CD4-positive, alpha-beta T cell treated with Interleukin-15 for 1 hour (primary cell): ENCODE measurements around the gene ATAD3A.
"Not testable (repeated sequence)": the region's sequence is repeated elsewhere in the genome, so short reads cannot be mapped to it uniquely, and the experiment has no call there.

Source experiments
- DNase-seq: peaks from one replicate; pipeline ENCODE4 v3.0.0-alpha.2; 2020

Gene ATAD3A

DNA sequence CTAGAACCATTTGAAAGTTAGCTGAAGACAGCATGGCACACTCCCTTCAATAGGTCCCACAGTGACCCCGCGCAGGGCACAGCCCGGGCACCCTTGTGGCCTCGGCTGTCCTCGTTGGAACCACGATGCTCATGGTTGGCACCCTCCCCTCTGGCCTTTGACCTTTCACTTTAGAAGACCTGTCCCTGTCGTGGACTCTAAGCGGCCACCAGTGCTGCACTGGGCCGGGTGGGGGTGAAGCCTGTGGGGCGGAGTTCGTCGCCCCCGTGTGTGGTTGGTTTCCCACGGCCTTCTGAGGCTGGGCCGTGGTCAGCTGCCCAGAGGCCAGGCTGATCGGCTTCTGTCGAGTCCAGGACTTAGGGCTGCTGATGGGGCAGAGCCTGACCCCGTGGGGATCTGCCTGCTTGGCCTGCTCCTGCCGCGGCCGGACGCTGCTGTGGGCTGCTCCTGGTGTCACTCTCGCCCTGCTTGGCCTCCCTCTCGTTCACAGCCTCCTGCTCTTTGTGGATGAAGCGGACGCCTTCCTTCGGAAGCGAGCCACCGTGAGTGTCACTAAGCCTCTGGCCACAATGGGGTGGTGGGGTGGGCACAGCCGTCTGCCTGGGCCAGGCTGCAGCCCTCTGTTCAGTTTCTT lies 12.9 kb downstream of the ATAD3A start:
- DNase-seq: not testable (repeated sequence)

DNA sequence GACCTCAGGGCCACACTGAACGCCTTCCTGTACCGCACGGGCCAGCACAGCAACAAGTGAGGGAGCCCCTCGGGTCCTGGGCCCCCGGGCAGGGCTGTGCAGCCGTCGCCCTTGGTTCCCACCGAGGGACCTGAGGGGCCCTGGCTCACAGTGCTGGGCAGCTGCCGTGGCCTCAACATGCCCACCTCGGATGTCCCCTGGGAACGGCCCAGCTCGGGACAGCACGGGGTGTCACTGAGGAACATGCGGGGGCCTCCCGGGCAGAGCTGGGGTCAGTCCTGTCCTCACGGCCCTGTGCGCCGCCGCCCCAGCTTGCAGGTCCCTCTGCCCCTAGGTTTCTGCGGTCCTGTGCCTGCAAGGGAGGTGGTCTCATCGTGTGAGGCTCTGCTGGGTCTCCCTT lies 14.5 kb downstream of the ATAD3A start:
- not testable (repeated sequence) for DNase-seq

DNA sequence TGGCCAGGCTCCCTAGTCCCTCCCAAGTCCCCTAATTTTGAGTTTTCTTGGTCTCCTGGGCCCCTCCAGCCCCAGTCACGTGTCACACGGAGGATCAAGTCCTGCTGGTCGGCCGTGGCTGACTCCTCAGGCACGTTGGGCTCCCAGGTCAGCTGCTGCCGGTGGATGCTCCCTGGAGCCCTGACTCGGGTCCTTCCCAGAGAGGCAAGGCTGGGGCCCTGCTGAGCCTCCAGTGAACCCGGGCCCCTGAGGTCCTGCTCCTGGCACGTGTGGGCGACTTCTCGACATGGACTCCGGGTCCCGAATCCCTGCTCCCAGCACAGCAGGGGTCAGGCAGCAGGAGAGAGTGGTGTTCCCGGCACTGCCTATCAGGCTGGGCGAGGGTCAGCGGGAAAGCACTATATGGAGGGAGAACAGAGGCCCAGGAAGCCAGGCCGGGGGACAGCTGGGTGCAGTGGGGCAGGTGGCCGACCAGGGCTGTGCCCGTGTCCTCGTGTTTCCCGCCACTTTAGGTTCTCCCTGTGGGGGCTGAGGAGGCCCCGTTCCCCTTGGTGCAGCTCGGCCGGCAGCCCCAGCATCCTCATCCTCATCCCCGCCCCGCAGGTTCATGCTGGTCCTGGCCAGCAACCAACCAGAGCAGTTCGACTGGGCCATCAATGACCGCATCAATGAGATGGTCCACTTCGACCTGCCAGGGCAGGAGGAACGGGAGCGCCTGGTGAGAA lies 15.3 kb downstream of the ATAD3A start:
- no peak for DNase-seq

DNA sequence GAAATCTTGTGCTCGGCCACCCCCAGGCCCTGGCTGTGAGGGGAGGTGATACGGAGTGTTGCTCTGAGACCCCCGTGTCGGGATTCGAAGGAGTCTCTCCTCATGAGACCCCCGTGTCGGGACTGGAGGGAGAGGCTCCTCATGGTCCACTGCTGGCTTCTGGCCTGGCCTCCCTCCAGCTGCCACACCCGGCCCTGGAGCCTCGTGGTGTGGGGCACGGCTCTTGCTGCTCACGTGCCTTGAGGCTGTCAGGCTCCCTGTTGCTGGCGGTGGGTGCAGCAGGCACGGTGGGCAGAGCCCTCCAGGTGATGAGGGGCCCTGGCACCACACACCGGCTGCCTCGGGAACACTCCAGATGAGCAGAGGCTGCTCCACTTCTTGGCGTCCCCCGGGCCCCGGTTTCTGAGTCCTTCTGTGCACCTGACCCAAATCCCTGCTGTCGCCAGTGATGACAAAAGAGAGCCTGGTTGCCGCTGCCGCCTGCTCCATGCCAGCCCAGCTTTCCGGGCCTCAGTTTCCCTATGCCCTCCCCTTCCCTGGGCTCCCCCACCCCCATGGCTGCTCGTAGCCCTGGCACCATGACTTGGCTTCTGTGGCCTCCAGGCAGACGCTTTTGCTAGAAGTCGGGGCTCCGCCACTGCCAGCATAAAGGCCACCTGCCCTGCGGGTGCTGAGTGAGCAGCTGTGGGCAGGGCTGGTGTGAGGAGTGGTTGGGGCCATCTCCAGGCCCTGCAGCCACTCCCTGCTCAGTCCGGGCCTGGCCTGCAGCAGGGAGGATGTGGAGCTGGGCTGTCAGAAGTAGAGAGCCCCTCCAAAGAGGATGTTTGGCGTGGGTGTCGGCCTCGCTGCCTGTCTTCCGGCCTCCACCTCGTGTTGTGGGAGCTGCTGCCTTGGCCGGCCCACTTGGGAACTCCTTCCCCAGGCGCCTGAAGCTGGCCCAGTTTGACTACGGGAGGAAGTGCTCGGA lies 16.6 kb downstream of the ATAD3A start:
- no peak for DNase-seq

DNA sequence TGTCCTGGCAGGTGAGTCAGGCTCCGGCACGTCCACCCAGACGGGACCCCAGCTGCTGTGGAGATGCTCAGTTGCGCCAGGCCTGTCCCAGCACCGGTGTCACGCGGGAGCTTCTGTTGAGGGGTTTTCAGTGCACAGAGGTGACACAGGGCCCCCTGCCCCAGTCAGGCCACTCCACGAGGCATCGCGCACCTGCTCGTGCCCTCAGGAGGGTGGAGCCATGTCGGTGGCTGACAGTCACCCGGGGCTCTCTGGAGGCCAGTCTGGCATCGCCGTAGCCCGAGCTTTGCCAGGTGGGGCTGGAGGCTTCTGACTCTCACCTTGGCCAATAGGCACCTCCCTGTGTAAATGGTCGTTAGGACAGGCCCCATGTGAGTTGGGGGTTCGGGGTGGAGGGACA lies 17.4 kb downstream of the ATAD3A start:
- no peak for DNase-seq

DNA sequence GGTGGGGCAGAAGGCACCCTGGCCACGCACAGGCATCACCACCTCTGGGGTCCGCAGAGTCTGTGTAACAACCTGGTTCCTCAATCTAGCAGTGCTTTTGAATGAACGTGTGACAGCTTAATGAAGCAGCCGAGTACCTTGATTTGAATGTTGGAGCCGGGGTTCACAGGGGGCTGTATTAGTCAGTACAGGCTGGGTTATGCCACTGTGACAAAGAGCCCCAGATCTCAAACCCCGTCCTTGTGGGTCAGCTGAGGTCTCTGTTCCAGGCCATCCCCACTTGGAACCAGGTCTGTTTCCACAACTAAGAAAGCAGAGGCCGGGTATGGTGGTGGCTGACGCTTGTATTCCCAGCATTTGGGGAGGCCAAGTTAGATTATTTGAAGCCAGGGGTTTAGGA lies 18.0 kb downstream of the ATAD3A start:
- DNase-seq: no peak

DNA sequence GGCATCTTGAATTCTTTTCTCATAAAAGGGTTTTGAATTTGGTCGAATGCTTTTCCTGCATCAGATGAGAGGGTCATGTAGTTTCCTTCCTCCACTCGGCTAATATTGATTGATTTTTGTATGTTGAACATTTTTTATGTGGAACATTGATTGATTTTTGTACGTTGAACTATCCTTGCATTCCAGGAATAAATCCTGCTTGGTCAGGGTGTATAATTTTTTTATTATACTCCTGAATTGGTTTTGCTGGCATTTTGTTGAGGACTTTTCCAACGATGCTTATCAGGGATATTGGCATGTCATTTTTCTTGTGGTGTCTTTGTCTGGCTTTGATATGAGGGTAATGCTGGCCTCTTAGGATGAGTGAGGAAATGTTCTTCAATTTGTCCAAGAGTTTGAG lies 20.0 kb downstream of the ATAD3A start:
- no peak for DNase-seq

DNA sequence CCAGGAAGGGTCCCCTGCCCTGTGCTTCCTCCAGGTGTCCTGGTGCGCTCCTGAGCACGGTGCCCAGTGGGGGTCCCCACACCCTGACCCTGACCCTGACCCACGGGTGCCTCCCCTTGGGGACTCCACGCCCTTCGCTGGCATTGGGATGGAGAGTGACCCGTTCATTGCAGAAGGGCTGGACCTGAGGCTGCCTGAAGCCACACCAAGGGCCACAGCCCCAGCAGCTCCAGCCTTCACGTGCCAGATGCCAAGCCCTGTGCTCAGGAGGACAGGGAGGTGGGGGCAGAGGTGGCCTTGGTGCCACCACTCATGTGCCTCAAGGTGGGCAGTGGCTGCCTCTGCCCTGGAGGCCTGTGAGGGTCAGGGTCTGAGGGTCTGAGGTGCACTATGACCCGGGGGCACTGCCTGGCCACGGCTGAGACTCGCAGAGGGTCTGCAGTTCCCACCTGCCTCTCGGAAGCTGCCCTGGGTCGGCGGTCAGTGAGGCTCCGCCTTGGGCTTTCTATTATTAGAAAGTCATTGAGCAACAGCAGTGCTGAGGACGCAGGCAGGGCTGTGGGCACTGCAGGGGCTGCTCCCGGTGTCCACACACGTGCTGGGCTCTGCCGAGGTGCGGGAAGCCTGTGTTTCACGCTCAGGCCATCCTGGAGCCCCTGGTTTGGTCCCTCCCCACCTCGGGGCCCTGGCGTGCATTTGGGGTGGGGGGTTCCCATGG lies 21.4 kb downstream of the ATAD3A start:
- not testable (repeated sequence) for DNase-seq

DNA sequence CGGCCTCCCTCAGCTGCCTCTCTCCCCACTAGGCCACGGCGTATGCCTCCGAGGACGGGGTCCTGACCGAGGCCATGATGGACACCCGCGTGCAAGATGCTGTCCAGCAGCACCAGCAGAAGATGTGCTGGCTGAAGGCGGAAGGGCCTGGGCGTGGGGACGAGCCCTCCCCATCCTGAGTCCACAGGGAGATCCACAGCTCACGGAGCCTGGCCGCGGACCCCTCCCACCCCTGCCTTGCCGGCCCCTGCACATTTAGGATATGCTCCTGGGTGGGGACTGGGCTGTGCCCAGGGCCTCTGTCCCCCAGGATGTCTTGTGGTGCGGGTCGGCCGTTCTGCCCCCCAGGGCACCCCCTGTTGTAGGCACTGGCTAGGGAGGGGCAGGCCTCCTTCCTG lies 21.9 kb downstream of the ATAD3A start:
- not testable (repeated sequence) for DNase-seq

DNA sequence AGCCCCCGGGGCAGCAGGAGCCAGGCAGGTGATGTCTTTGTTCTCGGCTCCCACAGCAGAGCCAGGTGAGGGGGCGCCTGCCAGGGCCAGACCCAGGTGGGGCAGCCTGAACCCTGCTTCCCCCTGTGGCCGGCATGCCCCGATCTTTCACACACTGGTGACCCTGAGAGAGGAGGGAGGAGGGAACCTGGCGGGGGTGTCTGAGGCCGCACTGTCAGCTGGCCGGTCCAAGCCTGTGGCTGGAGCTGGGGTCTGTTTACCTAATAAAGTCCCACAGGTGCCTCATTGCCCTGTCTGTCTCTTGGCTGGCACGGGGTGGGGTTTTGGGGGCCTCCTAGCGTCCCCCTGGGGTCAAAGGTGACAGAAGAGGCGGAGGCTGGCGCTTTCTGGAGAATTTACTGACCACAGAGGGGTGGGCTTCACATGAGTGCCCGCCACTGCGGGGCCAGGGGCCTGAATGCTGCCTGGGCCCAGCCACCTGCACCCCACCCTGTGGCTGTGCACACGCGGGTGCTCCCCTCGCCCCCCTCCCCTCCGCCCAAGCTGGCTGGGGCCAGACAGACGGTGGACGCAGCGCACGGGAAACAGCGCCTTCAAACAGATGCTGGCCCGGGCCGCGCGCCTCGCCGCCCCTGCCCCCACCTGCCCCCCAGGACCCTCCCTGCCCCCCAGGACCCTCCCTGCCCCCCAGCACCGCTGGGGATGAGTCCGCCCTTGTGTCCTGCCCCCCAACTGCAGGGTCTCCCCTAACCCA lies 22.6 kb downstream of the ATAD3A start:
- no peak for DNase-seq

DNA sequence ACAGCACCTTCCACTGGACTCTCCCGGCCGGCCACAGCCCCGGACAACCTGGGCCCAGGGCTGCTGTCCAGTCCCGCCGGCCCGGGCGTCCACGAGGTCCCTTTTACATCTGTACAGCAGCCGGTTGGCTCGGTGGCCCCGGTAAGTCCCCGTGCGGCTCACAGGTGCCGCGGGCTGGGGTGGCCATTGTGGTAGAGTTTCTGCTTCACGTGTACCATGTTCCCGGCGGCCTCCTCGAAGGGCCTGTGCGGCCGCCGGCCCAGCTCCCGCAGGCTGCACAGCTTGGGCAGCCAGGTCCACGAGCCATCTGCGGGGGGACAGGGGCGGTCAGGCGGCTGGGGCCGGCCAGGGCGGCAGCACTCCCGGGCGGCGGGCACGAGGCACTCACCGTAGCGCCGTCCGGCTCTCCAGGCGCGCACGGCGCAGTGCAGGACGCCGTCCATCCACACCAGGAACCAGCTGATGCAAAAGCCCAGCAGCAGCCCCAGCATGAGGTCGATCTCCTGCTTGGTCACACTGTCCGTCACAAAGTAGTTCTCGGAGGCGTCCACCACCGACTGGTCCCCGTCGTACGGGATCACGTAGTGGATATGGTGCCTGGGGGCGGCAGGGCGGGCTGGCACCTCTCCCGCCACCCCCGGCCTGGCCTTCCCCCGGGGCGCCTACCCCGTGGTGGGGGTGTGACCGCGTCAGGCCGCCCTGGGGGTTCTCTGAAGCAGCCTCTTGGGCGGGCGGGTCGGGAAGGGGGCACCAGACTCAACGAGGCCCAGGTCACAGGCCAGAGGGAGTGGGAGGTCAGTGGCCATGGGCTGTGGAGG lies 23.4 kb downstream of the ATAD3A start:
- DNase-seq: no peak

DNA sequence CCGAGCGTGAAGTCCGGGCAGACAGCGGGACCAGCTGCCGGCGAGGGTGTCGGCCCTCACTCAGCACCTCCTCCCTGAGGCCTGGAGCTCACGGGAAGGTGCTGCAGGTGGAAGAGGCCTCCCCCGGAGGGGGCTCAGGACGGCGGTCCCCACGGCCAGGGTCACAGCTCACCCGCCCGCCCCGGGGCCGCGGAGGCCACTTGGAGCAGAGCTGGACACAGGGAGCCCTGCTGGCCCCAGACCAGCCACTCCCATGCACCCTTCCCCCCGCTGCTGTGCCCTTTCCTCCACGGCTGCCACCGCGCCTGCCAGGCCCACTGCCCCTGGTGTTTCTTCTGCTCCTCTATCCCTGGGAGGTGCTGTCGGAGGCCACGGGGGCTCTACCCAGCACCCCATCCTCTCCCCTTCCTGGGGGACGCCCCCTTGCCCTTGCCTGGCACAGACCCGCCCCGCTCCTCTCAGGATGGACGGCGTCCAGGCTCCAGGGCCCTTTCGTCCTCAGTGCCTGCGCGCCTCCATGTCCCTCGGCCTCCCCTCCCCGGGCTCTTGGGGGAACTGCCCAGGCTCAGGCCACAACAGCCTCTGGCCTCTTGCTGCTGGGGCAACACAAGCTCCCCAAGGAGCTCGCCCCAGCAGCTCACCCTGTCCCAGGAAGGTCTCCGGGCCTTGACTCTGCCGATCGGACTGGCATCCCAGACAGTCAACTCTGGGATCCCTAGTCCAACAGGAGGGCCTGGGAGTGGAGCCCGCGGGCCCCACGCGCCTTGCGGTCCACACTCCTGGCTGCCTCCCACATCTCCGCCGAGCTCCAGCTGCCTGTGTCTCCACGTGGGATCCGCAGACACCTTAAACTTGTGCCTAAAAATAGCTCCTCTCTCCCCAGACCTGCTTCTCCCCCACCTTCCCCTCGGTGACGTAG lies 24.3 kb downstream of the ATAD3A start:
- no peak for DNase-seq

DNA sequence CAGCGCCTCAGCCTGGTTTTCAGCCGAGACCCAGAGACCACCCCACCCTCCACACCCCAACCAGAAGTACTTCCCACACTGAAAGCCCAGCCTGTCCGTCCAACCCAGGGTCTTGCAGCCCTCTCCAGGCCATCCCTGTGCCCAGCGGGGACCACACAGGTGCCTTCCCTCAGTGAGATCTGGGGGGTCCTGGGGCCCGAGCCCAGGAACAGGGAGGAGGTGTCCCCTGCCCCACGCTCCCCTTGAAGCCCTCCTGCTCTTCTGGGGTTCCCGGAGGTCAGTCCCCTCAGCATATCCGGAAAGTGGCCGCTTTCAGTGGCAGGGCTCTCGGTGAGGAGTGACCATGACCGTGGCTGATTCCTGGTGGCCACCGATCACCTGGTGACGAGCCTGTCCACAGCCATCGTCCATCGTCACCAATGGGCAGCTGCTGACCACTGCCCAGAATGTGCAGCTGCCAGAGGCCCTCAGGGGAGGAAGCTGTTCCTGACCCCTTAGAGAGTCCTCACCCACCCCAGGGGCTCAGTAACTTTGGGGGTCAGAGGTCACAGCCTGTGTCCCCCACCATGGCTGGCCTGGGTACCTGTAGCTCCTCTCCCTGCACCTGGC lies 25.1 kb downstream of the ATAD3A start:
- no peak for DNase-seq

DNA sequence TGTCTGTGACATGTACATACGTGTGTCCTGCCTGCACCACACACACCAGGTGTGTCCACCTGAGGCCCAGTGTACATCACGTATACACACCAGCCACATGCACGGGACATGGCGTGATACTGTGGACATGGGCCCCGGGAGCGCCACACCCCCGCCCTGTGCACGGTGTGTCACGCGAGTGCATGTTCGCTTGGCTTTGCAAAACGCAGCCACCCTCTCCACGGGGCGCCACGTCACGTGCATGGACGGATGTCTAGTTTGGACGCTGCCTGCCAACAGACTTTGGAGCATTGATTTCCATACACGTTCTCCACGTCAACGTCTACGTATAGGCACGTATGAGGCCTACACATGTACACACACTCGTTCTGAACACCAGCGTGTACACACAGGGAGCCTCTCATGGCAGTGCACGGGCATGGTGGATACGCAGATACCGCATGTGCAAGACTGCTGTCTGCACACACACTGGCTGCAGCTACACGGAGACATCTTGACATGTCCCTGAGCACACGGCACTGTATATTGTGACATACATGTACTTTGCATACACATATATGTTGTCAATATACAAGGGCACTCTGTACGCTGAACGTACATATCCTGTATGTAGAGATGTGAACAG lies 25.8 kb downstream of the ATAD3A start:
- no peak for DNase-seq

DNA sequence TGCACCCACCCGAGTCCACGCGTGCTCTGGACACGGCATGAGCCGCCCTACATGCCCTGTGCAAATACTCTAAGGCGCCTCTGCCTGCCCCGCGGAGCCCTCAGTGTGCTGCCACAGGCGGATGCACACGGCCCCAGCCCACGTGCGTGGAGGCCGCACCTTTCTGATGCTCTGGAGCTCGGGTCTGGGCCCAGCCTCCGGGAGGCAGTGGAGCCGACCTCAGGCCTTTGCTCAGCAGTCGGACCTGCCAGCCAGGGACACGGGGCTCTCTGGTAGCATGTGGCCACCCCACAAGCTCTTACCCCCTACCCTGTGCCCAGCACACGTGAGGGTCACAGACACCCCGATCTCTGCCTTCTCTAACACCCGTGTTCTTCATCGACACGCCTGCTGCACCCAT lies 26.4 kb downstream of the ATAD3A start:
- DNase-seq: no peak

DNA sequence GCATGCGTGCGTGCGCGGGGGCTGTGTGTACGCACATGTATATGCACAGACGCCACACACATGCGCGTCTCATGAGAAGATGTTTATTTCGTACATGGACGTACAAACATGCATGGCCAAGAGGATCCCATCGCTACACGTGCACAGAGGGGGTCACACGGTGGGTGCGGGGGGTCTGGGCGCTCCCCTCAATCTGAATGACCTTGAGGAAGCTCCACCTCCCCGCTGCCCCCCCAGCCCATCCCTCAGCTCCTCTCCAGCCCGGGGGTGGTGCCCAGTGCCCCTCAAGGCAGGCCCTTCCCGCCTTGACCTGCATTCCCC lies 27.0 kb downstream of the ATAD3A start:
- DNase-seq: no peak

DNA sequence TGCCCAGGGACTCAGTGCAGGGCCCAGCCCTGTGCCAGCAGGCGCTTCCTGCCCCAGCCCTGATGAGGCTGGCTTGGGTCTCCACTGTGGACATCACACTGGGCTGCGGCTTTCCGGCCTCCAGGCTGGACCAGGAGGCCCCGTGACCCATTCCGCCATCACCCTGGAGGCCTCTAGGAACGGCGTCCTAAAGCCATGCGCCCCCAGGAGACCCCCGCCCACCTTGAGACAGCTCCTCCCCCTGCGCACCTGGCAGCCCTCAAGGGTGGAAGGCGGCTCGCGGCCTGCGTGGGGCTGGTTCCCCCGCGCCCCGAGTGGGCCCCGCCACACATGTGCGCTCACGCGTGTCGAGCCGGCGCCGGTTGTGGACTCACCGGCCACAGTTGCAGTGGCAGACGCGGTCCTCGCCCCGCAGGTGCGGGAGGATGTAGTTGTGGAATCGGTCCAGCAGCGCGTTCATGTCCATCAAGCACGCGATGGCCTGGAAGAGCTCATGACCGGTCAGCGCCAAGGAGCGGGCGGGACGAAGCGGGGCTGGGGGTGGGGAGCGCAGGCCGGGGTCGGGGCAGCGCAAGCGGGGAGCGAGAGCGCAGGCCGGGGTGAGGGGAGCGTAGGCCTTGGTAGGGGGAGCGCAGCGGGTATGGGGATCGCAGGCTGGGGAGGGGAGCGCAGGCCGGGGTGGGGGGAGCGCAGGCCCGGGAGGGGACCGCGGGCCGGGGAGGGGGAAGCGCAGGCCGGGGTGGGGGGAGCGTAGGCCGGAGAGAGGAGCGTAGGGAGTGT lies 27.5 kb downstream of the ATAD3A start:
- DNase-seq: no peak

DNA sequence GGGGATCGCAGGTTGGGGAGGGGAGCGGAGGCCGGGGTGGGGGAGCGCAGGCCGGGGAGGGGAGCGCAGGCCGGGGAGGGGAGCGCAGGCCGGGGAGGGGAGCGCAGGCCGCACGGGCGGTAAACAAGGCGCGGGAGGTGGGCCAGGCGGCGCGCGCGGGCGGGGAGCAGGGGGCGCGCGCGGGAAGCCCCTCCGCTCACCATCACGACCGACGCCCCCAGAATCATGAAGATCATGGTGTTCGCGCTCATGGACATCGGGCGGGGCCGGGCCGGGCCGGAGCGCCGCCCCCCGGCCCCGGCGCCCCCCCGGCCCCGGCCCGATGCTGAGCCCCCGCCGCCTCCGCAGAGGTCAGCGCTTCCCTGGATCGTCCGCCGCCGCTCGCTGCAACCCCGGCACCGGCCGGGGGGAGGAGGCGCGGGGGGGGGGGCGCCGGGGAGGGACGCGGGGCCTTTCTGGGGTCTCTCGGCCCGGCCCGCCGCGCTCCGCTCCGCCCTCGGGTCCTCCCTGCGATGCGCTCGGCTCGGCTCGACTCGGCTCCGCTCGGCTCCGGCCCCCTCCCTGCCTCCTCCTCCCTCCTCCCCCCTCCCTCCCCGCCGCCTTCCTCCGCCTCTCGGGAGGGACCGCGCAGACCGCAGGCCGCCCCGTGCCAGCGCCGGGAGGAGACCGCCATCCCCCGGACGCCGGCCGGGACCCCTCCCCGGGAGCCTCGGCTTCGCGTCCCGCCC lies 28.3 kb downstream of the ATAD3A start, which contains the start of gene TMEM240:
Gene TMEM240, minus strand, starts transcription at position 535 of the 728 bp plus-strand sequence. Its CDS starts 278 bp downstream, at position 257.
- peak; percentile 52 for DNase-seq
